Activated CD4-positive, alpha-beta T cell treated with anti-CD3 and anti-CD28 coated beads for 24 hours (primary cell): Measurements from ENCODE around the gene FAM83C.

Source experiments
- DNase-seq, 2 donors: peaks; one replicate each; pipeline ENCODE4 v3.0.0-alpha.2; 2020; ENCODE audit warnings: low read depth in 2 of 2

FAM83C gene

GRCh38 chr20:35291654-35292503 is at the start of gene FAM83C:
Gene FAM83C (minus strand): TSS chr20:35292425. CDS start chr20:35292304, 121 bp downstream.
- DNase-seq = no peak

- DNase-seq = no peak
These were observed 49.3 kb upstream of the FAM83C start for GRCh38 chr20:35341366-35342028.

DNA sequence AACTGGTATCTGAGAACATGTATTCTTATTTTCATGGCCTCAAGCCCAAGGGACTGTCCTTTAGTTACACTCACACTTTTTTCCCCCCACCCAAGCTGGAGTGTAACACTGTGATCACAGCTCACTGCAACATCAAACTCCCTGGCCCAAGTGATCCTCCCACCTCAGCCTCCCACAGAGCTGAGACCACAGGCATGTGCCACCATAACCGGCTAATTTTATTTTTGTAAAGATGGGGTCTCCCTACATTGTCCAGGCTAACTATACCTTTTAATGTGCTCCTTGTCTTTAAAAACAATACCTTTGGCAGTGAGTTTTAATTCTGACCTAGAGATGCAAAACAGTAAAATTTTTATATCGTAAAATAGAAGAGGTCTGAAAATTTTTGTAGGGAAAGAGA is 48.2 kb upstream of the FAM83C start:
- DNase-seq = no peak

GRCh38 chr20:35339636-35340035 is 47.4 kb upstream of the FAM83C start:
- no peak for DNase-seq

DNA sequence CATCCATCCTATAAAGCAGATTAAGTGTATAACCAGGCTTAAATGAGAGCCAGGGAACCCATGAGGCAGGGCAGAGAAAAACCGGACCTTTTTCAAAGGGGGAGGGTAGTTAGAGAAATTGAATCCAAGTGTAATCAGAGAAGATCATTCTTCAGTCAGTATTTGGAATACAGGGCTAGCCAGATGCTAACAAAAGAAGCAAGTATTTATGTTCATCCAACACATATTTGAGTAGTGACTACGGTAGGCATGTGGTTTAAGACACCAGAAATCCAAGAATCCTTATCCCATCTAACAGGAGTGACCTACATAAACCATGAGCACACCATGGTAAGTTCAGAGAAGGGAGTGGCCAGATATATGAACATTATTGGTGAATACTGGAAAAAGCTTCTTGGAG is 46.8 kb upstream of the FAM83C start:
- no peak for DNase-seq

GRCh38 chr20:35334311-35335101 is 42.3 kb upstream of the FAM83C start:
- no peak for DNase-seq

- no peak for DNase-seq
These were observed 41.4 kb upstream of the FAM83C start for GRCh38 chr20:35333606-35334005.

DNA sequence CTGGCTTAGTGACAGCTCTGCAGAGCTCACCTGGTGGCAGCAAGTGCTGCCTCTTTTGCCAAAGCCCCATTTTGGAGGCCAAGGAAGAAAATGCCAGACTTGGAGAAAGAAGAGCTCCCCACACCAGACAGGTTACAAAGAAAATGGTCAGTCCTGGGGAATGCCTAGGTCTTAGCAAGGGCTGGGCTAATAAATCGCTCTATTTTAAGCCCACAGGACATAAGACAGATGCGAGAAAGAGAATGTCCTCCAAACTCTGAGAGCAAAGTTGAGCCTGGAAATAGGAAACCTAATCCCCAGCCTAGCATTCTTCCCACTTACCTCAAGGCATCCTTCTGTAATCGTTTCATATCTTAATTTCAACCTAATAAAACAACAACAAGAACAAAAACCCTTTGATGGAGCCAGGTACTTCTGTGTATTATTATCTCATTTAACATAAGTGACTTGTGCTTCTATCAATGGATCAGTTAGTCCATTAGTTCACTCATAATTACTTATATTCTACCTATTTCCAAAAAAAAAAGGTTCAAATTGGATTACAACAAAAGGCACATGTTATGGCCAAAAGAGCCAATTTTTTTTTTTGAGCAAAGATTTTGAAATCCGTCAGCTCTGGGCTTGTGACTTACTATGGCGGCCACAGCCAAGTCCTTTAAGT is 40.4 kb upstream of the FAM83C start:
- DNase-seq = no peak

DNA sequence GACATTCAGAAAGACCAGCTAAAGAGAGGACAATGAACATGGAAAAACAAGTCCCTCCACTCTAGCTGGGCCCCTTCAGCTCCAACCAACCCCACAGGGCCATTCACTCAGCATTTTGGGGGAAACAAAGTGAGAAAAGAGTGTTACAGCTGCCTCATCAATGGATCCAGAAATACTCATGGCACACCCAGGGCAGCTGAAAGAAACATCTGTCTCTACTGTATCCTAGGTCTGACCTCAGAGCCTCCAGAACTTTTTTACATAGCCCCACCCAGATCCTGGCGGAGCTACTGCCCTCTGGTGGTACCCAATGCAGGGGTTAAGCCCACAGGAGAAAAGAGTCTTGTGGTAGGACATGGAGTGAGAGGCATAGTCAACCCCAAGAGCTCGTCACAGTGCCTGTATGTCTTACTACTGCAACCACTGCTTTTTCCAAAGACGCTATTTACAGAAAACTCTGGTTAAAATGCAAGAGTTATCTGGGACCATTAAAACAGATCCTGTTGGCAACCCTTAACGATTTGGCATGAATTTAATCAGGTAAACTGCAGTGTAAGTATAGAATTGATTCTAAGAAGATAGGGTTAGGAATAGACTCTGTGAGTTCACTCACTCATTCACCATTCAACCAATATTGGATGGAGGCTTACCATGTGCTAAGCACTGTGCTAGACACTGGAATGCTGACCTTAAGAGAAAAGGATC is 37.4 kb upstream of the FAM83C start:
- peak; percentile 18 to 49 for DNase-seq

- no peak for DNase-seq
These were observed 36.5 kb upstream of the FAM83C start for GRCh38 chr20:35328689-35329088.

DNA sequence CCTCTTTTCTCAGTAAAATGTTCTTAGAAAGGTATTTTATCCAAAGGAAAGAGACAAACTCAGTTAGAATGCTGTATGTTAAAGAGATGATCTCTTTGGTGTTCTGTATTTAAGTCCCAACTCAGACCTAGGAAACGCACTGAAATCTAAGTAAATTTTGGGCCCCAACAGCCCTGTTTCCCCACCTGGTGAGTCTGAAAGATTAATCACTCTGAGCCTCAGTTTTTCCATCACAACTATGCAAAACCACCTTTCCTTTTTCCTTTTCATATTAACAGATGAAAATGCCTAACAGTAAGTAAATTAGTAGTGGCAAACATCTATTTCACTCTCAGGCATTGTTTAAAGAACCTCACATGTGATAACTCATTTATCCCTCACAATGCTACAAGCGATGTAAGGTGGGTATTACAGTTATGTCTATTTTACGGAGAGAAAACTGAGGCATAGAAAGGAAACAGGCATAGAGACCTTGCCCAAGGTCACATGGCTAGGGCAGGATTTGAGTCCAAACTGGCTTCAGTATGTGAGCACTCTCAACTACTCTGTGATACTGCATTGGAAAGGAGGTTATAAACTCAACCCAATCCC is 36.0 kb upstream of the FAM83C start:
- DNase-seq = no peak

- no peak for DNase-seq
These were observed 35.1 kb upstream of the FAM83C start for GRCh38 chr20:35327074-35327976.

GRCh38 chr20:35326740-35327073 is 34.5 kb upstream of the FAM83C start:
- DNase-seq = no peak

- DNase-seq = no peak
These were observed 34.0 kb upstream of the FAM83C start for GRCh38 chr20:35326021-35326739.

- no peak for DNase-seq
These were observed 33.2 kb upstream of the FAM83C start for GRCh38 chr20:35325401-35325800.

DNA sequence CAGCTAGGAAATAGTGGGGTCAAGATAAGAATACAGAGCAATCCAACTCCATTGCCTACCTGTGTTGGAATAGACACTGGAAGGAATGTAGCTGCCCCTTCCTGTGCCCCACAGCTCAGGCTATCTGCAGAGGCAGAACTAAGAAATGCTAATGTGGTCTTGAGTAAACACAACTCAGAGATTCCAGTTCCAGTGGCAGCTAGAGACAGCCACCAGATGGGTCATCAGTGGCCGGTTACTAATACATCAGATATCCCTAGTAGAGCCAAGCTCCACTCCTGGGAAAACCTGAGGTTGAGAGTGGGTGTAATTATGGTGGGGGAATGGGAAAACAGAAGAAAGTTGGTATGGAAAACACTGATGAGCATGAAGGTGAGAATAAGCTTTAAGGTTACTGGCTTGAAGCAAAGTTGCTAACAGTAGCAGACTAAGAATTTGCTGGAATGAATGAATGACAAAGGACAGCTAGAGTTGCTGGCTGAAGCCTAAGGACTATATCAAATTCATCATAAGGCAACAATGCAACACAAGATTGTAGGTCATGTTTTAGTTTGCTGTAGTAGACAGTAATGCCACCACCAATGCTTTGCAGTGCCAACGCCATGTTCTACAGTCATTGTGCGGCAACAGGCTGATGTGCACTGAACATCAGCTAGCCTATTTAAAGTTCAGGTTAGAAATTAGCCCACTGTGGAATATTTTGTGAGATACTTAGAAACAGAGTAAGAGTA is 28.3 kb upstream of the FAM83C start:
- DNase-seq = no peak

DNA sequence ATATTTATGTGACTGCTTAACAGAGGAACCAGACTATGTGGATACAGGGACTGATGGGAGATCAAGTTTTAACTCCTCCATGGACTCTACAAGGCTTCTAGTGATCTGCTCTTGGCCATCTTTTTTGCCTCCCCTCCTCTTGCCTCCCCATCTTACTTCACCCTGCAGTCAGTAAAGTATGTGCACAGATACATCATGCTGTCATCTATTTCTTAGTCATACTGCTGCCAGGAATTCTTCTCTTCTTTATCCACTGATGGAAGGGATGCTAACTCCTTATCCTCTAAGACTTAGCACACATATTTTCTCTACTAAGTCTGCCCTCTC is 27.6 kb upstream of the FAM83C start:
- no peak for DNase-seq

- no peak for DNase-seq
These were observed 27.1 kb upstream of the FAM83C start for GRCh38 chr20:35319192-35319870.
